DND-41 (cell line): ENCODE data around the gene SUPT3H.
"Not testable (repeated sequence)": the region's sequence is repeated elsewhere in the genome, so short reads cannot be mapped to it uniquely, and the experiment has no call there.

ENCODE experiments used
- EZH2 ChIP-seq: IDR thresholded peaks from 3 replicates; pipeline ENCODE4 v1.6.1; 2012; ENCODE audit warnings: borderline replicate concordance, low read depth, mild to moderate bottlenecking, moderate library complexity, low read length, inconsistent platforms; ENCODE audit not compliant: severe bottlenecking
- TF ChIP-seq, protein P1 (sequence below): IDR thresholded peaks from 2 replicates; pipeline ENCODE4 v1.5.1; 2012; ENCODE audit warnings: borderline replicate concordance, low read length, moderate library complexity, mild to moderate bottlenecking; ENCODE audit not compliant: poor library complexity, severe bottlenecking; ENCODE audit errors: extremely low read depth

DNA sequence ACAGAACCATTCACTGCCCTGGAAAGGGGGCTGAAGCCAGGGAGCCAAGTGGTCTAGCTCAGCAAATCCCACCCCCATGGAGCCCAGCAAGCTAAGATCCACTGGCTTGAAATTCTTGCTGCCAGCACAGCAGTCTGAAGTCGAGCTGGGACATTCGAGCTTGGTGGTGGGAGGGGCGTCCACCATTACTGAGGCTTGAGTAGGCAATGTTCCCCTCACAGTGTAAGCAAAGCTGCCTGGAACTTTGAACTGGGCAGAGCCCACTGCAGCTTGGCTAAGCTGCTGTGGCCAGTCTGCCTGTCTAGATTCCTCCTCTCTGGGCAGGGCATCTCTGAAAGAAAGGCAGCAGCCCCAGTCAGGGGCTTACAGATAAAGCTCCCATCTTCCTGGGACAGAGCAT lies 498.7 kb downstream of the SUPT3H start:
- TF ChIP-seq, protein P1, sequence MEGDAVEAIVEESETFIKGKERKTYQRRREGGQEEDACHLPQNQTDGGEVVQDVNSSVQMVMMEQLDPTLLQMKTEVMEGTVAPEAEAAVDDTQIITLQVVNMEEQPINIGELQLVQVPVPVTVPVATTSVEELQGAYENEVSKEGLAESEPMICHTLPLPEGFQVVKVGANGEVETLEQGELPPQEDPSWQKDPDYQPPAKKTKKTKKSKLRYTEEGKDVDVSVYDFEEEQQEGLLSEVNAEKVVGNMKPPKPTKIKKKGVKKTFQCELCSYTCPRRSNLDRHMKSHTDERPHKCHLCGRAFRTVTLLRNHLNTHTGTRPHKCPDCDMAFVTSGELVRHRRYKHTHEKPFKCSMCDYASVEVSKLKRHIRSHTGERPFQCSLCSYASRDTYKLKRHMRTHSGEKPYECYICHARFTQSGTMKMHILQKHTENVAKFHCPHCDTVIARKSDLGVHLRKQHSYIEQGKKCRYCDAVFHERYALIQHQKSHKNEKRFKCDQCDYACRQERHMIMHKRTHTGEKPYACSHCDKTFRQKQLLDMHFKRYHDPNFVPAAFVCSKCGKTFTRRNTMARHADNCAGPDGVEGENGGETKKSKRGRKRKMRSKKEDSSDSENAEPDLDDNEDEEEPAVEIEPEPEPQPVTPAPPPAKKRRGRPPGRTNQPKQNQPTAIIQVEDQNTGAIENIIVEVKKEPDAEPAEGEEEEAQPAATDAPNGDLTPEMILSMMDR: not testable (repeated sequence)
- not testable (repeated sequence) for TF ChIP-seq EZH2
